GM12878 (cell line): Measurements from ENCODE around the gene SLIT1. TPM values are rescaled to one million over a fixed set of nuclear protein-coding genes. Genes with fewer than 3 reads are reported as not detected.

Experiments used
- ATAC-seq: fragments of 200-7000 bp; cut with Tn5 transposase; 3 replicates; pipeline ENCODE4 v1.9.1; 2020; ENCODE audit warnings: mild to moderate bottlenecking, moderate library complexity
- BruUV-seq: library from RNA; stranded (reverse); fragments of 400-500 nt; replicated peaks from 2 replicates; lab custom pipeline; 2021; lab: Mats Ljungman, UMichigan
- CTCF ChIA-PET: fragments of 300-600 bp; sonication (Branson Sonifier 250); formaldehyde crosslinking; extraction: SDS; loops from one replicate; lab custom pipeline; 2021; ENCODE audit warnings: inconsistent platforms; lab: Yijun Ruan, JAX
- POLR2A ChIA-PET: fragments of 350-600 bp; formaldehyde crosslinking; extraction: SDS; loops from one replicate; lab custom pipeline; 2021; ENCODE audit warnings: inconsistent platforms; lab: Charles Lee
- RAD21 ChIA-PET: fragments of 300-600 bp; sonication (Branson Sonifier 250); formaldehyde crosslinking; loops from one replicate; lab custom pipeline; 2023; ENCODE audit warnings: antibody characterized with exemption; ENCODE audit not compliant: unreplicated experiment; lab: Charles Lee
- SMC1A ChIA-PET: fragments of 300-600 bp; sonication (Branson Sonifier 250); formaldehyde crosslinking; loops from one replicate; lab custom pipeline; 2023; ENCODE audit not compliant: unreplicated experiment, uncharacterized antibody; lab: Charles Lee
- DNase-seq: peaks from one replicate; pipeline ENCODE4 v3.0.0-alpha.2; 2011; ENCODE audit warnings: low read depth, low spot score
- FAIRE-seq: peaks from 3 replicates; lab custom pipeline; 2011; peaks lifted over from hg19 to GRCh38; lab: Jason Lieb, UNC
- H2AFZ ChIP-seq: 2 replicates; pipeline ENCODE4 v1.6.0; 2011; ENCODE audit warnings: low read depth, low read length, control low read depth; ENCODE audit not compliant: control insufficient read depth
- H3K27ac ChIP-seq: 2 replicates; pipeline ENCODE4 v1.5.1; 2011; ENCODE audit warnings: control low read depth; ENCODE audit not compliant: control insufficient read depth, insufficient read depth
- H3K27me3 ChIP-seq, 2 experiments: replicated peaks in 1 of 2; 2 replicates each; pipeline versions ENCODE4 v1.6.0 to v1.6.1; 2011; ENCODE audit warnings: low read length in 1 of 2; ENCODE audit not compliant: control insufficient read depth in 2 of 2, insufficient read depth in 2 of 2
- H3K36me3 ChIP-seq, 2 experiments: 2 replicates each; pipeline ENCODE4 v1.5.1; 2011; ENCODE audit warnings: low read length in 1 of 2; ENCODE audit not compliant: control insufficient read depth in 2 of 2, insufficient read depth in 2 of 2
- H3K4me1 ChIP-seq: 2 replicates; pipeline ENCODE4 v1.6.1; 2011; ENCODE audit warnings: mild to moderate bottlenecking, low read length, moderate library complexity, mixed read lengths; ENCODE audit not compliant: control insufficient read depth, insufficient read depth
- H3K4me2 ChIP-seq: 2 replicates; pipeline ENCODE4 v1.6.0; 2011; ENCODE audit warnings: control low read depth; ENCODE audit not compliant: control insufficient read depth, insufficient read depth
- H3K4me3 ChIP-seq: fragments of 200-600 bp; sonication (generic); 2 replicates; pipeline ENCODE4 v1.5.1; 2016
- H3K79me2 ChIP-seq: 2 replicates; pipeline ENCODE4 v1.6.0; 2011; ENCODE audit warnings: low read length; ENCODE audit not compliant: control insufficient read depth, insufficient read depth
- H3K9ac ChIP-seq: 2 replicates; pipeline ENCODE4 v1.8.0; 2011; ENCODE audit warnings: low read length, control low read depth, mixed read lengths; ENCODE audit not compliant: control insufficient read depth, insufficient read depth
- H3K9me3 ChIP-seq: replicated peaks from 3 replicates; pipeline ENCODE4 v1.5.1; 2011; ENCODE audit warnings: mild to moderate bottlenecking, low read length; ENCODE audit not compliant: control insufficient read depth, insufficient read depth
- H4K20me1 ChIP-seq: 2 replicates; pipeline ENCODE4 v1.6.0; 2011; ENCODE audit not compliant: control insufficient read depth, insufficient read depth
- CTCF ChIP-seq, 3 experiments: IDR thresholded peaks in 2 of 3; conservative IDR thresholded peaks in 1 of 3; 2 replicates each; pipeline ENCODE4 v1.5.1; 2011; ENCODE audit warnings: low read depth in 3 of 3, low read length in 3 of 3, mild to moderate bottlenecking in 3 of 3, control low read depth in 2 of 3, moderate library complexity in 2 of 3, inconsistent platforms in 1 of 3, mixed read lengths in 1 of 3; ENCODE audit not compliant: control insufficient read depth in 2 of 3, insufficient read depth in 1 of 3; ENCODE audit errors: extremely low read depth in 1 of 3
- GATAD2B ChIP-seq: fragments of 450-650 bp; conservative IDR thresholded peaks from 2 replicates; pipeline ENCODE4 v1.6.1; 2017; ENCODE audit warnings: low read depth, mild to moderate bottlenecking, moderate library complexity
- IRF4 ChIP-seq: IDR thresholded peaks from 2 replicates; pipeline ENCODE4 v1.6.1; 2011; ENCODE audit warnings: low read depth, low read length
- MLLT1 ChIP-seq: fragments of 450-650 bp; IDR thresholded peaks from 2 replicates; pipeline ENCODE4 v1.6.1; 2016; ENCODE audit warnings: mild to moderate bottlenecking
- NR2C2 ChIP-seq: IDR thresholded peaks from 2 replicates; pipeline ENCODE4 v1.6.1; 2011; ENCODE audit warnings: borderline replicate concordance, low read depth; ENCODE audit not compliant: control insufficient read depth, insufficient read length
- PKNOX1 ChIP-seq: fragments of 450-650 bp; IDR thresholded peaks from 2 replicates; pipeline ENCODE4 v1.6.1; 2016; ENCODE audit warnings: mild to moderate bottlenecking
- RAD21 ChIP-seq: IDR thresholded peaks from 2 replicates; pipeline ENCODE4 v1.6.1; 2011; ENCODE audit warnings: mild to moderate bottlenecking, low read depth, low read length, moderate library complexity; ENCODE audit not compliant: insufficient read depth
- RBBP5 ChIP-seq: fragments of 200-600 bp; sonication (generic); conservative IDR thresholded peaks from 2 replicates; pipeline ENCODE4 v1.6.1; 2016
- SIX5 ChIP-seq: IDR thresholded peaks from 2 replicates; pipeline ENCODE4 v1.6.1; 2011; ENCODE audit warnings: mild to moderate bottlenecking, low read depth, low read length, moderate library complexity; ENCODE audit not compliant: severe bottlenecking
- WGBS: methylation state at CpG from one replicate; pipeline ENCODE4 v1.1.6; 2016; ENCODE audit warnings: low lambda C conversion rate; ENCODE audit not compliant: insufficient replicate concordance, insufficient coverage; ENCODE audit errors: missing lambda C conversion rate; 5-methylcytosine and 5-hydroxymethylcytosine counted together
- in situ Hi-C: fragments of 300-500 bp; cut with MboI; formaldehyde crosslinking; loops from 9 replicates; pipeline ENCODE4 v1.14.3; 2018; ENCODE audit warnings: mixed read lengths
- intact Hi-C: fragments of 100-400 bp; cut with micrococcal nuclease; formaldehyde crosslinking; loops from one replicate; pipeline ENCODE4 v1.14.2; 2022; ENCODE audit not compliant: unreplicated experiment
- polyA plus RNA-seq, 11 experiments: library from polyadenylated mRNA; depleted of rRNA in 4 of 11; unstranded in 6 of 11; stranded (reverse) in 5 of 11; fragments of >200 nt; fragmentation: Nextera tagmentation in 4 of 11; fragmentation: Illumina TruSeq in 1 of 11; extraction: Ambion mirVana in 4 of 11; extraction: Trizol in 1 of 11; gene quantifications; 1 replicate in 1 of 11; 2 replicates in 10 of 11; pipeline versions ENCODE4 v1.2.1 to v1.2.3, GENCODE V29; 2011 to 2016; ENCODE audit warnings: inconsistent platforms in 2 of 11, missing spikeins in 2 of 11, low read depth in 1 of 11
- total RNA-seq, 4 experiments: library from RNA; depleted of rRNA in 3 of 4; stranded (reverse); fragments of >200 nt in 3 of 4; fragmentation: Illumina TruSeq in 1 of 4; extraction: Trizol in 1 of 4; gene quantifications; 2 replicates each; pipeline versions ENCODE4 v1.2.1 to v1.2.3, GENCODE V29; 2013 to 2021
- TF ChIP-seq, protein P1 (sequence below): fragments of 450-650 bp; IDR thresholded peaks from 2 replicates; pipeline ENCODE4 v1.6.1; 2017; ENCODE audit warnings: mild to moderate bottlenecking
- TF ChIP-seq, protein P2 (sequence below): IDR thresholded peaks from 2 replicates; pipeline ENCODE4 v1.6.1; 2011; ENCODE audit warnings: low read depth, low read length, improper control_type of control experiment, borderline replicate concordance

Gene SLIT1
- total and polyA plus RNA-seq, 10 of the 15 experiments (the other 5 are each of a cell fraction or from before 2014, with no cell fraction given), result 0.04 to 0.19 (median 0.06) TPM; not detected in 4

- 86% methylated on average over 18 of the region's 18 CpGs for WGBS
- SMC1A ChIA-PET, result interaction anchor here (1.0 kb wide), 1 partner anchor 10 kb away, joined by 3 read pairs; no protein-coding TSS in a partner anchor
- BruUV-seq, result no TSS peak
- Histone ChIP-seq H4K20me1 (no peaks in the 10 kb centered on the region), H3K79me2 (no peaks in the 10 kb centered on the region), H3K4me1 (no peaks in the 10 kb centered on the region), H3K9ac (no peak overlapping the region), H3K4me2 (no peak overlapping the region), H3K36me3 (no peaks in the 10 kb centered on the region), H3K27me3 (peaks cover 11 to 14% of the 10 kb centered on the region in 2 experiments), H2AFZ (no peak overlapping the region), H3K4me3 (no peak overlapping the region), H3K9me3 (no peaks in the 10 kb centered on the region), H3K27ac (no peak overlapping the region)
- CTCF ChIA-PET, result no interaction called here
- ATAC-seq (no peak), FAIRE-seq (no peak), DNase-seq (no peak)
- intact Hi-C loops (no loop called here), in situ Hi-C loops (no loop called here)
- POLR2A ChIA-PET, result no interaction called here
- RAD21 ChIA-PET, result no interaction called here
- TF ChIP-seq GATAD2B, result no peak
- TF ChIP-seq, protein P1, sequence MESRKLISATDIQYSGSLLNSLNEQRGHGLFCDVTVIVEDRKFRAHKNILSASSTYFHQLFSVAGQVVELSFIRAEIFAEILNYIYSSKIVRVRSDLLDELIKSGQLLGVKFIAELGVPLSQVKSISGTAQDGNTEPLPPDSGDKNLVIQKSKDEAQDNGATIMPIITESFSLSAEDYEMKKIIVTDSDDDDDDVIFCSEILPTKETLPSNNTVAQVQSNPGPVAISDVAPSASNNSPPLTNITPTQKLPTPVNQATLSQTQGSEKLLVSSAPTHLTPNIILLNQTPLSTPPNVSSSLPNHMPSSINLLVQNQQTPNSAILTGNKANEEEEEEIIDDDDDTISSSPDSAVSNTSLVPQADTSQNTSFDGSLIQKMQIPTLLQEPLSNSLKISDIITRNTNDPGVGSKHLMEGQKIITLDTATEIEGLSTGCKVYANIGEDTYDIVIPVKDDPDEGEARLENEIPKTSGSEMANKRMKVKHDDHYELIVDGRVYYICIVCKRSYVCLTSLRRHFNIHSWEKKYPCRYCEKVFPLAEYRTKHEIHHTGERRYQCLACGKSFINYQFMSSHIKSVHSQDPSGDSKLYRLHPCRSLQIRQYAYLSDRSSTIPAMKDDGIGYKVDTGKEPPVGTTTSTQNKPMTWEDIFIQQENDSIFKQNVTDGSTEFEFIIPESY, result no peak
- TF ChIP-seq RBBP5, result no peak
- TF ChIP-seq, protein P2, sequence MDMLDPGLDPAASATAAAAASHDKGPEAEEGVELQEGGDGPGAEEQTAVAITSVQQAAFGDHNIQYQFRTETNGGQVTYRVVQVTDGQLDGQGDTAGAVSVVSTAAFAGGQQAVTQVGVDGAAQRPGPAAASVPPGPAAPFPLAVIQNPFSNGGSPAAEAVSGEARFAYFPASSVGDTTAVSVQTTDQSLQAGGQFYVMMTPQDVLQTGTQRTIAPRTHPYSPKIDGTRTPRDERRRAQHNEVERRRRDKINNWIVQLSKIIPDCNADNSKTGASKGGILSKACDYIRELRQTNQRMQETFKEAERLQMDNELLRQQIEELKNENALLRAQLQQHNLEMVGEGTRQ, result no peak
- no peak for TF ChIP-seq CTCF (IDR thresholded peaks at IDR 0.05 in 2 of 3, conservative IDR thresholded peaks at IDR 0.05 in 1 of 3; ENCODE audit: control insufficient read depth in 2 of 3, extremely low read depth in 1 of 3, insufficient read depth in 1 of 3, low read depth in 3 of 3, low read length in 3 of 3)
- TF ChIP-seq PKNOX1, result no peak
- no peak for TF ChIP-seq MLLT1
- no peak for TF ChIP-seq IRF4
- TF ChIP-seq NR2C2, result no peak
- no peak for TF ChIP-seq RAD21
- TF ChIP-seq SIX5, result no peak
These were observed 1.2 kb upstream of the SLIT1 start for GRCh38 chr10:97186911-97187310.
